ENCODE data around the gene LYL1. TPM values are rescaled to one million over a fixed set of nuclear protein-coding genes. Genes with fewer than 3 reads are reported as not detected.

The LYL1 gene
- total RNA-seq, 1 experiment from 2014 or later, result 99.1 TPM

GRCh38 chr19:13146763-13147563 is 44.3 kb upstream of the LYL1 start:
- no peaks in the 10 kb centered on the region for H4K20me1 ChIP-seq (ENCODE audit: insufficient read depth, low read depth, low read length)
- H3K27ac ChIP-seq (ENCODE audit: low read length), result no peak overlapping the region
- no peaks in the 10 kb centered on the region for H3K36me3 ChIP-seq (ENCODE audit: insufficient read depth, low read length)
- no peak overlapping the region for H3K4me3 ChIP-seq (ENCODE audit: low read length)
- H3K27me3 ChIP-seq (ENCODE audit: low read length), result no peaks in the 10 kb centered on the region
- DNase-seq, result no peak
- H3K9me2 ChIP-seq (replicated peaks; ENCODE audit: insufficient read depth, low read length), result no peaks in the 10 kb centered on the region
- H2AFZ ChIP-seq (ENCODE audit: low read length), result no peak overlapping the region
- no peak overlapping the region for H3K9ac ChIP-seq (ENCODE audit: low read length)
- peaks cover 21% of the 10 kb centered on the region for H3K79me2 ChIP-seq (ENCODE audit: low read length)
- H3K4me1 ChIP-seq (ENCODE audit: low read length), result peaks cover 13% of the 10 kb centered on the region
- no peaks in the 10 kb centered on the region for H3K9me3 ChIP-seq (ENCODE audit: low read length)
- H3K4me2 ChIP-seq (ENCODE audit: low read depth, low read length, poor library complexity, severe bottlenecking), result no peak overlapping the region

GRCh38 chr19:13139633-13140311 is 37.1 kb upstream of the LYL1 start:
- no peaks in the 10 kb centered on the region for H3K4me1 ChIP-seq (ENCODE audit: low read length)
- no peak overlapping the region for H3K4me2 ChIP-seq (ENCODE audit: low read depth, low read length, poor library complexity, severe bottlenecking)
- H3K27ac ChIP-seq (ENCODE audit: low read length), result no peak overlapping the region
- no peaks in the 10 kb centered on the region for H3K36me3 ChIP-seq (ENCODE audit: insufficient read depth, low read length)
- no peak overlapping the region for H3K4me3 ChIP-seq (ENCODE audit: low read length)
- no peaks in the 10 kb centered on the region for H3K9me2 ChIP-seq (replicated peaks; ENCODE audit: insufficient read depth, low read length)
- peaks cover 2% of the 10 kb centered on the region; the same call in 1 of the 2 replicates for H4K20me1 ChIP-seq (ENCODE audit: insufficient read depth, low read depth, low read length)
- no peaks in the 10 kb centered on the region for H3K9me3 ChIP-seq (ENCODE audit: low read length)
- no peak overlapping the region for H3K9ac ChIP-seq (ENCODE audit: low read length)
- no peak for DNase-seq
- no peak overlapping the region for H2AFZ ChIP-seq (ENCODE audit: low read length)
- H3K79me2 ChIP-seq (ENCODE audit: low read length), result peaks cover 3% of the 10 kb centered on the region; the same call in 1 of the 2 replicates
- H3K27me3 ChIP-seq (ENCODE audit: low read length), result no peaks in the 10 kb centered on the region

GRCh38 chr19:13138916-13139198 is 36.2 kb upstream of the LYL1 start:
- H3K36me3 ChIP-seq (ENCODE audit: insufficient read depth, low read length), result no peaks in the 10 kb centered on the region

GRCh38 chr19:13138171-13138915 is 35.7 kb upstream of the LYL1 start:
- H4K20me1 ChIP-seq (ENCODE audit: insufficient read depth, low read depth, low read length), result peaks cover 5% of the 10 kb centered on the region; the same call in 1 of the 2 replicates
- H3K4me1 ChIP-seq (ENCODE audit: low read length), result no peaks in the 10 kb centered on the region
- H3K36me3 ChIP-seq (ENCODE audit: insufficient read depth, low read length), result peaks cover 4% of the 10 kb centered on the region; the same call in 1 of the 2 replicates
- H3K4me3 ChIP-seq (ENCODE audit: low read length), result no peak overlapping the region
- no peak overlapping the region for H3K9ac ChIP-seq (ENCODE audit: low read length)
- no peak for DNase-seq
- H3K27me3 ChIP-seq (ENCODE audit: low read length), result no peaks in the 10 kb centered on the region
- H3K9me2 ChIP-seq (replicated peaks; ENCODE audit: insufficient read depth, low read length), result no peaks in the 10 kb centered on the region
- H2AFZ ChIP-seq (ENCODE audit: low read length), result no peak overlapping the region
- no peak overlapping the region for H3K4me2 ChIP-seq (ENCODE audit: low read depth, low read length, poor library complexity, severe bottlenecking)
- no peak overlapping the region for H3K27ac ChIP-seq (ENCODE audit: low read length)
- peaks cover 17% of the 10 kb centered on the region for H3K79me2 ChIP-seq (ENCODE audit: low read length)
- no peaks in the 10 kb centered on the region for H3K9me3 ChIP-seq (ENCODE audit: low read length)

More at GRCh38 chr19:13138916-13139198, 36.2 kb upstream of the LYL1 start:
- no peak overlapping the region for H2AFZ ChIP-seq (ENCODE audit: low read length)
- DNase-seq, result no peak
- H3K4me3 ChIP-seq (ENCODE audit: low read length), result no peak overlapping the region
- no peaks in the 10 kb centered on the region for H3K9me2 ChIP-seq (replicated peaks; ENCODE audit: insufficient read depth, low read length)
- H3K27me3 ChIP-seq (ENCODE audit: low read length), result no peaks in the 10 kb centered on the region
- peaks cover 12% of the 10 kb centered on the region for H3K79me2 ChIP-seq (ENCODE audit: low read length)
- peaks cover 5% of the 10 kb centered on the region; the same call in 1 of the 2 replicates for H4K20me1 ChIP-seq (ENCODE audit: insufficient read depth, low read depth, low read length)
- no peaks in the 10 kb centered on the region for H3K9me3 ChIP-seq (ENCODE audit: low read length)
- H3K4me2 ChIP-seq (ENCODE audit: low read depth, low read length, poor library complexity, severe bottlenecking), result no peak overlapping the region
- no peak overlapping the region for H3K27ac ChIP-seq (ENCODE audit: low read length)
- no peak overlapping the region for H3K9ac ChIP-seq (ENCODE audit: low read length)
- no peaks in the 10 kb centered on the region for H3K4me1 ChIP-seq (ENCODE audit: low read length)

- H3K9me2 ChIP-seq (replicated peaks; ENCODE audit: insufficient read depth, low read length), result no peaks in the 10 kb centered on the region
- H3K79me2 ChIP-seq (ENCODE audit: low read length), result peaks cover 26% of the 10 kb centered on the region
- H3K9ac ChIP-seq (ENCODE audit: low read length), result no peak overlapping the region
- no peaks in the 10 kb centered on the region for H3K4me1 ChIP-seq (ENCODE audit: low read length)
- H3K4me3 ChIP-seq (ENCODE audit: low read length), result no peak overlapping the region
- H3K27me3 ChIP-seq (ENCODE audit: low read length), result no peaks in the 10 kb centered on the region
- no peak for DNase-seq
- no peak overlapping the region for H2AFZ ChIP-seq (ENCODE audit: low read length)
- no peak overlapping the region for H3K4me2 ChIP-seq (ENCODE audit: low read depth, low read length, poor library complexity, severe bottlenecking)
- H4K20me1 ChIP-seq (ENCODE audit: insufficient read depth, low read depth, low read length), result peaks cover 10% of the 10 kb centered on the region; the same call in 1 of the 2 replicates
- H3K27ac ChIP-seq (ENCODE audit: low read length), result no peak overlapping the region
- H3K9me3 ChIP-seq (ENCODE audit: low read length), result no peaks in the 10 kb centered on the region
- peaks cover 5% of the 10 kb centered on the region; the same call in 1 of the 2 replicates for H3K36me3 ChIP-seq (ENCODE audit: insufficient read depth, low read length)
These were observed 34.7 kb upstream of the LYL1 start for GRCh38 chr19:13137290-13137794.

- Histone ChIP-seq H4K20me1 (ENCODE audit: insufficient read depth, low read depth, low read length) (peaks cover 17% of the 10 kb centered on the region; the same call in 1 of the 2 replicates), H3K9me3 (ENCODE audit: low read length) (no peaks in the 10 kb centered on the region), H3K36me3 (ENCODE audit: insufficient read depth, low read length) (peaks cover 5% of the 10 kb centered on the region; the same call in 1 of the 2 replicates), H3K4me1 (ENCODE audit: low read length) (no peaks in the 10 kb centered on the region), H3K4me3 (ENCODE audit: low read length) (no peak overlapping the region), H3K9ac (ENCODE audit: low read length) (no peak overlapping the region), H3K9me2 (replicated peaks; ENCODE audit: insufficient read depth, low read length) (no peaks in the 10 kb centered on the region), H2AFZ (ENCODE audit: low read length) (no peak overlapping the region), H3K79me2 (ENCODE audit: low read length) (peaks cover 40% of the 10 kb centered on the region), H3K4me2 (ENCODE audit: low read depth, low read length, poor library complexity, severe bottlenecking) (no peak overlapping the region), H3K27me3 (ENCODE audit: low read length) (no peaks in the 10 kb centered on the region), H3K27ac (ENCODE audit: low read length) (no peak overlapping the region)
- DNase-seq, result no peak
These were observed 32.7 kb upstream of the LYL1 start for GRCh38 chr19:13135068-13136062.

GRCh38 chr19:13134626-13135025 is 32.0 kb upstream of the LYL1 start:
- Histone ChIP-seq H3K27ac (ENCODE audit: low read length) (no peak overlapping the region), H3K79me2 (ENCODE audit: low read length) (peaks cover 47% of the 10 kb centered on the region), H3K4me3 (ENCODE audit: low read length) (no peak overlapping the region), H3K4me1 (ENCODE audit: low read length) (no peaks in the 10 kb centered on the region), H2AFZ (ENCODE audit: low read length) (no peak overlapping the region), H3K4me2 (ENCODE audit: low read depth, low read length, poor library complexity, severe bottlenecking) (no peak overlapping the region), H3K9me2 (replicated peaks; ENCODE audit: insufficient read depth, low read length) (no peaks in the 10 kb centered on the region), H3K9me3 (ENCODE audit: low read length) (no peaks in the 10 kb centered on the region), H3K27me3 (ENCODE audit: low read length) (no peaks in the 10 kb centered on the region), H3K36me3 (ENCODE audit: insufficient read depth, low read length) (peaks cover 5% of the 10 kb centered on the region; the same call in 1 of the 2 replicates), H3K9ac (ENCODE audit: low read length) (no peak overlapping the region), H4K20me1 (ENCODE audit: insufficient read depth, low read depth, low read length) (peaks cover 21% of the 10 kb centered on the region; the same call in 1 of the 2 replicates)
- DNase-seq, result no peak
